Stimulated activated CD8-positive, alpha-beta memory T cell treated with anti-CD3 and anti-CD28 coated beads, Interleukin-12 subunit alpha, Interleukin-12 subunit beta, amount 100 ng/mL, for 4 hours (primary cell): Measurements from ENCODE around the gene DUSP9.

Experiments
- DNase-seq: peaks from one replicate; pipeline ENCODE4 v3.0.0-alpha.2; 2020; ENCODE audit warnings: low read depth

The DUSP9 gene

GRCh38 chrX:153636716-153637115, 10.3 kb upstream of the DUSP9 start:
- no peak for DNase-seq

DNA sequence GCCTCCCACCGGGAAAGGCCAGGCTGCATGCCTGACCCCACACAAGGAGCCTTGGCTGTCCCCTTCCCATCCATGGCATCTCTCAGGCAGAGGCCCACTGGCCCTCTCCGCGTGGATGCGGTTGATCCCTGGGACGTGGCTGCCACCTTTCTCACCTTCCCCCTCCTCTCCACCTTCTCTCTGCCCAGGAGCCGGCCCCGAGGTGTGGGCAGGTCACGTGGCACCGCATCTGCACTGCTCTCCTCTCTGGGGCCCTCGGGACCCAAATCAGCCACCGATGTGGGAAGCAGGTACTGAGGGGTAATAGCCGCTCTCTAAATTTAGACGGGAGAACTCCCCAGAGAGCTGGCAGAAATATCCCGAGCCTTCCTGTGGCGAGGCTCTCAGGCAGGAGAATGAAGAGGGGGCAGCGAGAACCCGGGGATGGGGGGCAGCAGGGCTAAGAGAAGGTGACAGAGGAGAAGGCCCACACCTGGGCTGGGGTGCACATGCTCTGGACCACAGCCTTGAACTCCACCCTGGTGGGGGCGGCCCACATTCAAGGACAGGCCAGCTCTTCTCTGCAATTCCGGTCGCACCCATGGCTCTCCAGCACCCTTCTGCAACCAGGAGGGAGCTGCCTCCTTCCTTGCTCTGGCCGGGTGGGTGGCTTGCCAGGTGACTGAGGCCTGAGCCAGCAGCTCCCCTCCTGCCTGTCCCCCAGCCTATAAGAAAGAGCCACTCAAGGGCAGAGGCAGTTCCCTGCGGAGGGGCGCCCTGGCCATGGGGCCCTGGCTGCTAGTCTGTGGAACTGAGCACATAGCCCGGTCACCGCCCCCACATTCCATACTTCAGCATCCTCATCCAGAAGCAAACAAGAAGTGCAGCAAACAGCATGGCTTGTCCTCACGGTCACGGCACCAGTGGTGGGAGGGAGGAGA, 9.6 kb upstream of the DUSP9 start:
- DNase-seq = no peak

GRCh38 chrX:153638041-153638371, 9.0 kb upstream of the DUSP9 start:
- DNase-seq = no peak

DNA sequence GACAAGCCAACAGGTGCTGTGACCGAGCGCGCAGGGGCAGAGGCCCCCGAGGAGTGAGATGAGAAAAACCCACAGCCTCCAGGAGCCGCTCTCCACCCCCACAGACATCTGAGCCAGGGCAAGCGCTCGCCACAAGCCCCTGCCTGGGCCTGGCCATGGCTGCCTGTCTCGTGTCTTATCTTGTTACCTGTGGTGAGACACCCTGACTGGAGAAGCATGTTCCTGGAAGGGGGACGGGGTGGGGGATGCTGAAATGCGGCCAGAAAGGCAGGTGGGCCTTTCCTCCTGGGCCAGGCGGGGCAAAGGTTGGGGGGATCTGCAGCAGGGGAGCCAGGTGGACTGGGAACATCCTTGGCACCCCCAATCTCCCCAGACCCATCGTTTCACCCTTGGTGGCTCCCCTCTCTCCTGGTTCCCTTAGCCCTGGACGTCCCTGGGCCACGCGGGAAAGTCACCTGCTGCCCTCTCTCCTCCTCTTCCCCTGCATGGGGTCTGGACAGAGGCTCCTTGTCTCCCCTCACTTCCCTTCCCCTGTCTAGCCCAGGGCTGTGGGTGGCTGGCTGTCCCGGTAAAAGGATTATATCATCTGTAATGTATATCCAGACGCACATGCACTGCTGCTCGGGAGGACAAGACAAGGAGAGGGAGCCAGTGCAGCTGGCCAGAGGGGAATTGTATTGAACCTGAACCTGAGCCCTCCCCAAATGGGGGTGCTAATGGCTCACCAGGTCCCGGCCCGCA, 8.4 kb upstream of the DUSP9 start:
- DNase-seq = no peak

GRCh38 chrX:153639177-153640044, 7.6 kb upstream of the DUSP9 start:
- no peak for DNase-seq

- no peak for DNase-seq
These were observed 6.8 kb upstream of the DUSP9 start for GRCh38 chrX:153640045-153640686.

GRCh38 chrX:153640736-153641575, 6.0 kb upstream of the DUSP9 start:
- DNase-seq = no peak

DNA sequence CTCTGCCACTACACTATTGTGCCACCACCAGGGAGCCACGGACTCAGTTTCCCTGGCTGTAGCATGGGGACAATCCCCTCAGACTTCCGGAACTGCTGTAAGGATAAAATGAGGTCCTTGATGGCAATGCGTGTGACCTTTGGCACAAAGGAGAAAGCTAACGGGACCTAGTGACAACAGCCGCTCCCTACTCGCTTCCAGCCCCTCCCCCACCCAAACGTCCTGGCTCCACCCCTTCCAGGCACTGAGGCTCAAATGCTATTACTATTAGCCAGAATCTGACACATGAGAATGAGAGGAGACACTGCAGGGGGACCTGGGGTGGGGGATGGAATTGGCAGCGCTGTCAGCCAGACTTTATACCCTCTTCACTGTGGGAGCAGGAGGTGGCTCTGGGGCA, 5.4 kb upstream of the DUSP9 start:
- no peak for DNase-seq

GRCh38 chrX:153642051-153642654, 4.8 kb upstream of the DUSP9 start:
- no peak for DNase-seq

DNA sequence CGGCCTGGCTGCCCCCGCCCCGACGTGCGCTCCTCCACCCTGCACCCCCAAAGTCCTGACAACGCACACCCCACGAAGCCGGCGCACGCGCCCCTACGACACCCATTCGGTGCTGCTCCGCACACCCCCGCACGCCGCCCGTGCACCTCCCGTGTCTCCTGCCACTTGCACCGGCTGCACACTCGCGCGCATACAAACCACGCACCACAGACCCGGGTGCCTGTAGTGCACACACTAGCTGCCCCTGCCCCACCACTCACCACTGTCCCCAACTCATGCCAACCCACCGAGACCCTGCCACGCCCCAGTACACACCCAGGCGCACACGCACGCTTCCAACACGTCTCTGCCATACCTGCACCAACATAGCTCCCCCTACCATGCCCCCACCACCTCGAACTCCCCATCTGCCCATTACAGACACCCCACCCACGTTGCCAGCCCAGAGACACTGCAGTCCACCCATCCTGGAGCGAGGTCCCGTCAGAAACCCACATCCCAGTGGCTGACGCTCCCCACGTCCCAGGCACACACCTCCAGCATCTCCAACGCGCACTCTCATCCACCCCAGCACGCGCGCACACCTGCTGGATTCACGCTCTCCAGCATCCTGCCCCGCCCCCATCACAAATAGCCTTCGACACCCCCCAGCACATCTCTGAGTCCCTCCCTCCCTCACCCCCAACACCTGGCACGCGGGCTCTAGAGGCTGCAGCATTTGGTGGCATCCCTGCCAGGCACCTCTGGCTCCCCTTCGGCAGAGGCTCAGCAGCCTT, 4.2 kb upstream of the DUSP9 start:
- no peak for DNase-seq

DNA sequence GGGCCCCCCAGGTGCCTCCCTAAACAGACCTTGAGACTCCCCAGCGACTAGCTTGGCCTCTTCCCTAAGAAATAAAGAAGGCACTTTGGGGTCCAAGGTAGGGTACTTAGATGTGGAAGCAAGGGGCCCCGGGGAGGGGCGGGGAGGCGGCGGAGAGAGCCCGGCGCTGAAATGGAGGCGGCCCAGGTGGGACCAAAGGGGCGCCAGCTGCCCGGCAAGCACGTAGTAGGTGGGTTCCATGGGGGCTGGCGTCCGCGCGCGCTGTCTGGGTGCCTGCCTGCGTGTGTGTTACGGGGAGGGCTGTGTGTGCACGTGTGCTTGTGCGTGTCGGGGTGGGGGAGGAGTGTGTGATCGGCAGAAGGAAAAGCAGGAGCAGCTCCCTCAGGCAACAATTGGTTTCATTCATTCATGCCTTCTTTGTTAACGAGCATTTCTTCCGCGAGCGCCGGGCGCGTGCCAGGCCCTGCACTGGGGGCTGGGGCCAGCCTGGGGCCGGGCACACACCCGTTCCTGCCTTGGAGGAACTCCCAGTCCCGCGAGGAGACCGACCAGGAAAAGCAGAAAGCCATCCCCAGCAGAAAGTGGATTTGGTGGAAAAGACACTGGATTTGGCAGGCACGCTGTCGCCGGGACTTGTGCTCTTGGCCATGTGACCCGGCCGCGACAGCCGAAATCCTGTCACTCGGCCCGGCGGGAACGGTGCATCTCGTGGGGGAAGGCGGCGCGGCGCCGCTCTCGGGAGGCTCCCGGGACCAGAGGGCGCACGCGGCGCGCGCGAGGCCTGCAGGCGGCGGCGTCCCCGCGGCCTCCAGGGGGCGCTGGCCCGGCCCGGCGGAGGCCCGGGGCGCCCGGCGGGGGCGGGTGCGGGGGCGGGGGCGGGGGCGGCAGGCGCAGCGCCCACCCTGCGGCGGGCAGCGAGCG, 3.3 kb upstream of the DUSP9 start:
- no peak for DNase-seq

GRCh38 chrX:153644356-153645125, 2.5 kb upstream of the DUSP9 start:
- no peak for DNase-seq

DNA sequence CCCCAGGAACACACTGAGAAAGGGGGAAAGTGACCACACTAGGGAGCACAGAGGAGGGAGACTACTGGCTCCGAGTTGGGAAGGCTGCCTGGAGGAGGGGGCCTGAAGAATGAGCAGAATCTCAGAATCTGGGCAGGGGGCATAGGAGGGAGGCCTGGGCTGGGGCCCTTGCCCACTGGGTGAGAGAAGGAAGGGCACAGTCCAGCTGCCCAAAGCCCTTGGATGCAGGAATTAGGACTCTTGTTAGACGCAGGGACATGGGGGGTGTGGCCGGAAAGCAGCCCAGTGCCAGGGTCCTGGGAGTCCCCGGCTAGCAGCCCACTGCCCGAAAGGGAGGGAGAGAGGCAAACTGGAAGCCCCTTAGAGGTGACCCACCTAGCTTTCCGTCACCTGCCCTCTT, 1.9 kb upstream of the DUSP9 start:
- no peak for DNase-seq

- DNase-seq = no peak
These were observed 998 bp upstream of the DUSP9 start for GRCh38 chrX:153645921-153646488.

GRCh38 chrX:153647461-153648357, 706 bp downstream of the DUSP9 start:
- DNase-seq = no peak

DNA sequence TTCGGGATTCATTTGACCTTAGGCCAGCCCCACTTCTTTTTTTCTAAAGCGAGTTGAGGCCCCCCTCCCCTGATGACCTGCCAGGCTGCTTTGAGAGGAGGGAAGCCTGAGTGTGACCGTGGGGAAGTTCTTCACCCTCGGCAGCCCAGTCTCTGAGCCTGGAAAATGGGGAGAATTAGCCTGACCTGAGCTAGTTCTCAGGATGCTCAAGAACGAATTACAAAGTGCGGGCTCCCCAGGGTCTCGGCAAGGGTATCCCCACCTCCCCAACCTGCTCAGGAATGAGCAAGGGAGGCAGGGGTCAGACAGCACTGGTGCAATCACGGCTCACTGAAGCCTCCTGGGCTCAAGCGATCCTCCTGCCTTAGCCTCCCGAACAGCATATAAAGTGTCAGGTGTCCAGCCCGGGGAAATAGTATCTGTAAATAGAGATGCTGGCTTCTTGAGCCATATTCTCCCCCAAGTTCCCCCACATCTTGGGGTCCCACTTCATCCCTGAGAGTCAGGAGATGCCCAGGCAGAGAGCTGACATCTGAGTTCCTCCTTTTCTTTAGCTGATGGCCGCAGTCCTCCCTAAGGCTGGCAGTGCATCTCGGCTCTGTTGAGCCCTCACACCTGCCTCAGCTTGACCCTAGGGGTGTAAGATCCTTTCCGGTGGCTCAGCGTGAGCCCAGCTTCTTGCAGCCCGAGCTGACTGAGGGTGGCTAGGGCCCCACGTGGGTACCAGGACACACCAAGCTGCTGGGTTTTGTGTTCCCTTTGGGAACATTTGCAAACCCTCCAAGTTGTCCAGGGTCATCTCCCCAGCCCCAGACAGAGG, 1.6 kb downstream of the DUSP9 start:
- no peak for DNase-seq
